SK-N-SH (cell line): Measurements from ENCODE around the gene NPC2. TPM values are rescaled to one million over a fixed set of nuclear protein-coding genes. Genes with fewer than 3 reads are reported as not detected.

Experiments
- CTCF ChIA-PET: fragments of 300-600, 350-600 bp; formaldehyde crosslinking; extraction: SDS; loops from one replicate; lab custom pipeline; 2021; lab: Yijun Ruan, JAX
- POLR2A ChIA-PET: fragments of 350-600 bp; sonication (Branson Sonifier 250); formaldehyde crosslinking; extraction: SDS; loops from one replicate; lab custom pipeline; 2020; ENCODE audit warnings: antibody characterized with exemption, inconsistent platforms; lab: Yijun Ruan, JAX
- DNase-seq: peaks from one replicate; pipeline ENCODE4 v3.0.0; 2012
- H2AFZ ChIP-seq: fragments of 200-600 bp; sonication (generic); 2 replicates; pipeline ENCODE4 v1.8.1; 2016; ENCODE audit warnings: antibody characterized with exemption, mild to moderate bottlenecking, low read depth
- H3F3A ChIP-seq: fragments of 200-600 bp; sonication (generic); replicated peaks from 2 replicates; pipeline ENCODE3; 2016; ENCODE audit warnings: antibody characterized with exemption, mild to moderate bottlenecking; ENCODE audit not compliant: insufficient read depth
- H3K27ac ChIP-seq, 2 experiments: fragments of 200-500 bp in 1 of 2; fragments of 200-600 bp in 1 of 2; sonication (Bioruptor generic) in 1 of 2; sonication (generic), shearing (Covaris generic) in 1 of 2; 2 replicates each; pipeline versions ENCODE4 v1.5.1 to v1.6.1; 2014 to 2016; ENCODE audit warnings: low read depth in 2 of 2, inconsistent platforms in 1 of 2, low read length in 1 of 2, mild to moderate bottlenecking in 1 of 2, mixed read lengths in 1 of 2
- H3K27me3 ChIP-seq: fragments of 200-600 bp; sonication (generic), shearing (Covaris generic); 2 replicates; pipeline ENCODE4 v1.6.1; 2016; ENCODE audit warnings: mixed run types; ENCODE audit not compliant: insufficient read depth
- H3K36me3 ChIP-seq, 2 experiments: fragments of 200-500 bp in 1 of 2; fragments of 200-600 bp in 1 of 2; sonication (Bioruptor generic) in 1 of 2; sonication (generic) in 1 of 2; replicated peaks in 1 of 2; 2 replicates each; pipeline versions ENCODE3 to v1.5.1; 2014 to 2016; ENCODE audit warnings: low read length in 1 of 2, mild to moderate bottlenecking in 1 of 2; ENCODE audit not compliant: insufficient read depth in 2 of 2, control insufficient read depth in 1 of 2
- H3K4me1 ChIP-seq, 2 experiments: fragments of 200-500 bp in 1 of 2; fragments of 200-600 bp in 1 of 2; sonication (Bioruptor generic) in 1 of 2; sonication (generic), shearing (Covaris generic) in 1 of 2; 2 replicates each; pipeline versions ENCODE4 v1.5.1 to v1.6.1; 2014 to 2016; ENCODE audit warnings: low read depth in 1 of 2, low read length in 1 of 2, mixed run types in 1 of 2; ENCODE audit not compliant: insufficient read depth in 2 of 2, control insufficient read depth in 1 of 2
- H3K4me2 ChIP-seq: fragments of 200-600 bp; sonication (generic), shearing (Covaris generic); 2 replicates; pipeline ENCODE4 v1.6.1; 2017; ENCODE audit warnings: mixed run types
- H3K4me3 ChIP-seq, 2 experiments: fragments of 200-500 bp in 1 of 2; fragments of 200-600 bp in 1 of 2; sonication (Bioruptor generic) in 1 of 2; sonication (generic), shearing (Covaris generic) in 1 of 2; 2 replicates each; pipeline versions ENCODE4 v1.5.1 to v1.8.1; 2014 to 2016; ENCODE audit warnings: low read depth in 2 of 2, inconsistent platforms in 1 of 2, low read length in 1 of 2, mild to moderate bottlenecking in 1 of 2, mixed read lengths in 1 of 2, moderate library complexity in 1 of 2
- H3K79me2 ChIP-seq: fragments of 200-600 bp; sonication (generic); 2 replicates; pipeline ENCODE4 v1.8.1; 2017; ENCODE audit warnings: mild to moderate bottlenecking; ENCODE audit not compliant: insufficient read depth
- H3K9ac ChIP-seq: fragments of 200-600 bp; sonication (generic); 2 replicates; pipeline ENCODE4 v1.6.1; 2017; ENCODE audit warnings: mixed run types
- H3K9me2 ChIP-seq: fragments of 200-600 bp; sonication (generic); 2 replicates; pipeline ENCODE4 v1.6.1; 2017; ENCODE audit warnings: mixed run types
- H3K9me3 ChIP-seq: fragments of 200-600 bp; sonication (generic); 2 replicates; pipeline ENCODE4 v1.6.1; 2017; ENCODE audit warnings: mixed run types, mild to moderate bottlenecking, moderate library complexity
- H4K20me1 ChIP-seq: fragments of 200-600 bp; sonication (generic); 2 replicates; pipeline ENCODE4 v1.6.1; 2017; ENCODE audit warnings: mild to moderate bottlenecking, mixed run types; ENCODE audit not compliant: insufficient read depth
- CHD2 ChIP-seq: fragments of 150-350 bp; IDR thresholded peaks from 2 replicates; pipeline ENCODE4 v1.6.1; 2018; ENCODE audit warnings: low read length; ENCODE audit not compliant: partially characterized antibody
- ELF1 ChIP-seq: IDR thresholded peaks from 2 replicates; pipeline ENCODE4 v1.4.0; 2012
- FOSL2 ChIP-seq: IDR thresholded peaks from 2 replicates; pipeline ENCODE4 v1.4.0; 2012; ENCODE audit warnings: low read depth, mild to moderate bottlenecking, moderate library complexity, borderline replicate concordance
- FOXJ3 ChIP-seq: sonication (generic); formaldehyde crosslinking; IDR thresholded peaks from 2 replicates; pipeline ENCODE4 v1.5.1; 2020; ENCODE audit warnings: mild to moderate bottlenecking, missing genetic modification reagents
- JUND ChIP-seq: IDR thresholded peaks from 2 replicates; pipeline ENCODE4 v1.4.0; 2012
- NFIC ChIP-seq: IDR thresholded peaks from 2 replicates; pipeline ENCODE4 v1.4.0; 2012; ENCODE audit warnings: borderline replicate concordance
- NRF1 ChIP-seq: IDR thresholded peaks from 2 replicates; pipeline ENCODE4 v1.6.1; 2012; ENCODE audit warnings: low read depth, mild to moderate bottlenecking, low read length
- SIN3A ChIP-seq: IDR thresholded peaks from 2 replicates; pipeline ENCODE4 v1.6.1; 2012; ENCODE audit warnings: low read depth, mild to moderate bottlenecking, low read length, moderate library complexity, borderline replicate concordance
- SMC3 ChIP-seq: IDR thresholded peaks from 2 replicates; pipeline ENCODE4 v1.6.1; 2012; ENCODE audit warnings: low read depth, low read length, improper control_type of control experiment
- TAF1 ChIP-seq: IDR thresholded peaks from 2 replicates; pipeline ENCODE4 v1.6.1; 2012; ENCODE audit warnings: low read depth, mild to moderate bottlenecking, low read length, moderate library complexity, borderline replicate concordance
- TCF12 ChIP-seq: IDR thresholded peaks from 2 replicates; pipeline ENCODE4 v1.4.0; 2012
- TEAD4 ChIP-seq: IDR thresholded peaks from 2 replicates; pipeline ENCODE4 v1.4.0; 2012; ENCODE audit warnings: mild to moderate bottlenecking, borderline replicate concordance; ENCODE audit not compliant: insufficient read depth
- YY1 ChIP-seq: IDR thresholded peaks from 2 replicates; pipeline ENCODE4 v1.4.0; 2012; ENCODE audit warnings: low read depth, mild to moderate bottlenecking
- WGBS: methylation state at CpG from one replicate; pipeline ENCODE4 v1.1.6; 2017; ENCODE audit warnings: low lambda C conversion rate; 5-methylcytosine and 5-hydroxymethylcytosine counted together
- polyA plus RNA-seq, 3 experiments: library from polyadenylated mRNA; depleted of rRNA; stranded (reverse); fragments of >200 nt; gene quantifications; 2 replicates each; pipeline ENCODE4 v1.2.3, GENCODE V29; 2012
- TF ChIP-seq, protein P1 (sequence below): fragments of 150-350 bp; IDR thresholded peaks from 2 replicates; pipeline ENCODE4 v1.6.1; 2016; ENCODE audit warnings: mild to moderate bottlenecking, low read depth, low read length

The NPC2 gene
- polyA plus RNA-seq, 1 of the 3 experiments (the other 2 are of a cell fraction) = 522 TPM

DNA sequence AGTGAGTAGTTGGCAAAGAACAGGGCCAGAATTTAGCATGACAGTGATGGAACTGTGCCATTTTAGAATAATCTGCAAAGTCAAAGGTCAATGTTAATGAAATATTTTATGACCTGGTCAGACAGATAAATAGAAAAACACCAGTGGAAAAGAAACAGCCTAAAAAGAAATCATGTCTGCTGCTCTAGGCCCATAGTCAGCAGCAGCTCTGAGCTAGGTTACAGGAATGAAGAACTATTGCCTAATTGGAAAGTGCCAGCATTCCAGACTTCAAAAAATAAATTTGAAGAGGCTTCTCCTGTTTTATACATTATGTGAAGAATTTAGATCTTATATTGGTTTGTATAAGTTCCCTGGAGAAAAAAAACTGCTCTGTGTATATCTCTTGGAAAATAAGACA lies 9.8 kb downstream of the NPC2 start (continued):
- TF ChIP-seq NFIC = no peak

DNA sequence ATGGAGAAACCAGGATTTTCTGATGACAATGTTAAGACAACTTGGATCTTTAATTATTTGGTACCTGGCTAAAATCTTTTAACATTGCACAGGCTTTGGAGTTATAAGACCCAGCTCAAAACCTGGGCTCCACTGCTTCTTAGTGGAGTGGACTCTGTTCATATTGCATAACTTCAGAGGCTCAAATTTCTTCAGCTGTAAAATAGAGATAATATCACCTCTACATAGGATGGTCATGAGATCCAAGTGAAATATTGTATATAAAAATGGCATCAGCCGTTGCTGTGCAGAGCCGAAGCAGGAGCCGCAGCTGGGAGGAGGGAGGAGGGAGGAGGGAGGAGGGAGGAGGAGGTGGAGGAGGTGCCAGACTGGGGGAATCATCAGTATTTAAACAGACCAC lies 10.5 kb downstream of the NPC2 start:
- Histone ChIP-seq H3K9ac (no peak overlapping the region), H3K27ac (no peak overlapping the region), H4K20me1 (no peaks in the 10 kb centered on the region), H2AFZ (no peak overlapping the region), H3K79me2 (peaks cover 7% of the 10 kb centered on the region), H3F3A (peaks cover 2% of the 10 kb centered on the region), H3K27me3 (no peaks in the 10 kb centered on the region), H3K4me3 (no peak overlapping the region), H3K9me2 (no peaks in the 10 kb centered on the region), H3K4me2 (no peak overlapping the region), H3K9me3 (no peaks in the 10 kb centered on the region), H3K36me3 (peaks cover 32 to 56% of the 10 kb centered on the region in 2 experiments), H3K4me1 (peaks cover 0 to 5% of the 10 kb centered on the region in 2 experiments; a peak in 1 of 4 replicates)
- DNase-seq = no peak
- 83% methylated on average over 3 of the region's 3 CpGs for WGBS
- ChIA-PET CTCF (interaction anchor here (0.8 to 10.1 kb wide), 3 partner anchors 18 to 157 kb away, joined by 3 to 249 read pairs (median 3); no protein-coding TSS in a partner anchor), POLR2A (no interaction called here)
- TF ChIP-seq SIN3A (no peak), ELF1 (no peak), FOSL2 (no peak), TAF1 (no peak), NFIC (no peak), CHD2 (no peak), JUND (no peak), YY1 (no peak), FOXJ3 (no peak), TEAD4 (no peak), NRF1 (no peak), TCF12 (no peak)
- TF ChIP-seq, protein P1, sequence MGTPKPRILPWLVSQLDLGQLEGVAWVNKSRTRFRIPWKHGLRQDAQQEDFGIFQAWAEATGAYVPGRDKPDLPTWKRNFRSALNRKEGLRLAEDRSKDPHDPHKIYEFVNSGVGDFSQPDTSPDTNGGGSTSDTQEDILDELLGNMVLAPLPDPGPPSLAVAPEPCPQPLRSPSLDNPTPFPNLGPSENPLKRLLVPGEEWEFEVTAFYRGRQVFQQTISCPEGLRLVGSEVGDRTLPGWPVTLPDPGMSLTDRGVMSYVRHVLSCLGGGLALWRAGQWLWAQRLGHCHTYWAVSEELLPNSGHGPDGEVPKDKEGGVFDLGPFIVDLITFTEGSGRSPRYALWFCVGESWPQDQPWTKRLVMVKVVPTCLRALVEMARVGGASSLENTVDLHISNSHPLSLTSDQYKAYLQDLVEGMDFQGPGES = no peak

DNA sequence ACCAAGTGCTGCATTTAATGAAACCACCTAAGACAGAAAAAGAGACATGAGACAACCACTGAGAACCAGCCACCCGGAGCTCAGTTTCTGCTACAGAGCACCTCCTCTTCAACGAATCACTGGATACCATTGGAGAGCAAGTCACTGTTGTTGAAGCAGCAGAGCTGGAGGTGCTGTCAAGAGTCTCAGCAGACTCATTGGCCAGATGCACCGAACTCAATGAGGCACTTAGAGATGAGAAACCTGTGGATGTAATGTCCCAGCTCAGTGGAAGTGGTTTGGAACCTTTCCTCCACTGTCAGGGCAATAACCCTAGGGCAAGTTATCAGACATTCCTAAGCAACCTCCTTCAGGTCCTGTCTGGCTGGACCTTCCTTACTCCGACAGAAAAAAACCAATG lies 13.1 kb downstream of the NPC2 start:
- Histone ChIP-seq H4K20me1 (no peaks in the 10 kb centered on the region), H3K79me2 (no peaks in the 10 kb centered on the region)
- TF ChIP-seq FOXJ3 = no peak
- TF ChIP-seq TAF1 = no peak
- no peak for TF ChIP-seq SMC3
- TF ChIP-seq ELF1 = no peak
- TF ChIP-seq TEAD4 = no peak
- TF ChIP-seq, all 33 proteins: peak for 0
- 75% methylated on average over 4 of the region's 4 CpGs for WGBS
- ChIA-PET CTCF (interaction anchor here (0.7 to 10.1 kb wide), 18 partner anchors 9 to 234 kb away, joined by 3 to 249 read pairs (median 7); partner anchors contain the start of gene VRTN), POLR2A (no interaction called here)
- no peak overlapping the region for H3K9ac ChIP-seq
- peaks cover 0 to 4% of the 10 kb centered on the region in 2 experiments; a peak in 1 of 4 replicates for H3K4me1 ChIP-seq
- H3K9me3 ChIP-seq = no peaks in the 10 kb centered on the region
- no peak for DNase-seq
- H3K36me3 ChIP-seq = peaks cover 26 to 52% of the 10 kb centered on the region in 2 experiments
- H3K9me2 ChIP-seq = no peaks in the 10 kb centered on the region
- no peak overlapping the region for H3K4me2 ChIP-seq
- H3K27ac ChIP-seq = no peak overlapping the region
- H3K27me3 ChIP-seq = no peaks in the 10 kb centered on the region
- no peak overlapping the region for H2AFZ ChIP-seq
- H3K4me3 ChIP-seq = no peak overlapping the region
- H3F3A ChIP-seq = peaks cover 6% of the 10 kb centered on the region
